ENCODE measurements around the gene PLXNA2. TPM values are rescaled to one million over a fixed set of nuclear protein-coding genes. Genes with fewer than 3 reads are reported as not detected.

PLXNA2 gene
- total and polyA plus RNA-seq, 2 of the 13 experiments (the other 11 are each of a cell fraction or from before 2014, with no cell fraction given), result 1.1 to 2.1 TPM

- TF ChIP-seq ZNF33A (CRISPR knock-in tag; IDR thresholded peaks at IDR 0.05; ENCODE audit: borderline replicate concordance), result no peak
Observed at GRCh38 chr1:208129060-208129459, 115.1 kb downstream of the PLXNA2 start (continued).

GRCh38 chr1:208127792-208128529, 116.2 kb downstream of the PLXNA2 start:
- Histone ChIP-seq H3K4me3 (replicated peaks in 1 of 3; ENCODE audit: insufficient read depth in 1 of 3, low read depth in 2 of 3, low read length in 3 of 3) (no peak overlapping the region), H3K4me2 (ENCODE audit: low read depth, low read length) (no peak overlapping the region), H3K4me1 (ENCODE audit: insufficient read depth, low read length) (peaks cover 33% of the 10 kb centered on the region), H3K27me3 (ENCODE audit: control insufficient read depth in 1 of 2, insufficient read depth in 2 of 2, low read length in 2 of 2) (no peaks in the 10 kb centered on the region), H4K20me1 (ENCODE audit: insufficient read depth, low read length) (no peaks in the 10 kb centered on the region), H3K27ac (ENCODE audit: extremely low read length, insufficient read depth, low read length) (no peak overlapping the region), H3K9me3 (ENCODE audit: low read length) (no peaks in the 10 kb centered on the region), H2AFZ (ENCODE audit: low read length) (no peak overlapping the region), H3K9ac (ENCODE audit: insufficient read depth, low read depth, low read length) (no peak overlapping the region), H3K36me3 (replicated peaks in 1 of 2; ENCODE audit: control insufficient read depth in 1 of 2, insufficient read depth in 2 of 2, low read length in 2 of 2) (no peaks in the 10 kb centered on the region), H3K79me2 (ENCODE audit: insufficient read depth, low read length) (no peaks in the 10 kb centered on the region)
- ChIA-PET CTCF (ENCODE audit: low intra/inter-chr PET ratio, low total read pairs) (no interaction called here), POLR2A (no interaction called here)
- no TSS peak for BruUV-seq (replicated peaks)
- WGBS (ENCODE audit: low lambda C conversion rate), result 81% methylated on average over 10 of the region's 10 CpGs
- intact Hi-C loops (cut with micrococcal nuclease; ENCODE audit: unreplicated experiment) (no loop called here), in situ Hi-C loops (cut with HindIII; ENCODE audit: extremely low pct_ligation_motif_present, low pct_unique_long_range_greater_than_20kb) (no loop called here)
- no peak for DNase-seq (ENCODE audit: low spot score)
- ATAC-seq, result no peak
- FAIRE-seq, result no peak
- TF ChIP-seq PLRG1 (conservative IDR thresholded peaks at IDR 0.05), result no peak
- no peak for TF ChIP-seq AHR (CRISPR knock-in tag; IDR thresholded peaks at IDR 0.05)
- TF ChIP-seq ZNF564 (CRISPR knock-in tag; IDR thresholded peaks at IDR 0.05), result no peak
- no peak for TF ChIP-seq KLF15 (CRISPR knock-in tag; IDR thresholded peaks at IDR 0.05; ENCODE audit: borderline replicate concordance)
- no peak for TF ChIP-seq MLXIP (CRISPR knock-in tag; IDR thresholded peaks at IDR 0.05; ENCODE audit: borderline replicate concordance)
- no peak for TF ChIP-seq ZNF543 (CRISPR knock-in tag; IDR thresholded peaks at IDR 0.05)
- TF ChIP-seq PRDM4 (CRISPR knock-in tag; IDR thresholded peaks at IDR 0.05; ENCODE audit: borderline replicate concordance), result no peak
- no peak for TF ChIP-seq SNAPC4 (CRISPR knock-in tag; IDR thresholded peaks at IDR 0.05)
- no peak for TF ChIP-seq ETV5 (CRISPR knock-in tag; IDR thresholded peaks at IDR 0.05; ENCODE audit: borderline replicate concordance)
- no peak for TF ChIP-seq PHF21A (CRISPR knock-in tag; IDR thresholded peaks at IDR 0.05)
- TF ChIP-seq U2AF2 (IDR thresholded peaks at IDR 0.05; ENCODE audit: low read depth, low read length), result no peak

Measured in HepG2 (cell line).